Effector memory CD8-positive, alpha-beta T cell (primary cell): Measurements from ENCODE around the gene PHC3.
"Not testable (repeated sequence)": the region's sequence is repeated elsewhere in the genome, so short reads cannot be mapped to it uniquely, and the experiment has no call there.

Experiments used
- ATAC-seq: fragments of 150-1000 bp; cut with Tn5 transposase; replicated peaks from 2 replicates; pipeline ENCODE4 v1.10.0; 2021; ENCODE audit warnings: mild to moderate bottlenecking, moderate library complexity
- DNase-seq, 3 experiments: peaks; one replicate each; pipeline ENCODE4 v3.0.0; 2021
- H3K27ac Mint-ChIP-seq, 2 donors: one replicate each; pipeline ENCODE4 v1.8.0; 2022; ENCODE audit warnings: mild to moderate bottlenecking in 2 of 2, mixed read lengths in 2 of 2, moderate library complexity in 2 of 2
- H3K27me3 Mint-ChIP-seq, 2 donors: one replicate each; pipeline ENCODE4 v1.8.0; 2022; ENCODE audit warnings: mixed read lengths in 2 of 2
- H3K36me3 Mint-ChIP-seq: one replicate; pipeline ENCODE4 v1.8.0; 2022; ENCODE audit warnings: mild to moderate bottlenecking, moderate library complexity, mixed read lengths; ENCODE audit not compliant: insufficient read depth
- H3K4me1 Mint-ChIP-seq, 2 donors: one replicate each; pipeline ENCODE4 v1.8.0; 2022; ENCODE audit warnings: low read depth in 2 of 2, mixed read lengths in 2 of 2
- H3K4me3 Mint-ChIP-seq, 2 donors: one replicate each; pipeline ENCODE4 v1.8.0; 2022; ENCODE audit warnings: mild to moderate bottlenecking in 2 of 2, mixed read lengths in 2 of 2, moderate library complexity in 2 of 2
- H3K9me3 Mint-ChIP-seq, 2 donors: one replicate each; pipeline ENCODE4 v1.8.0; 2022; ENCODE audit warnings: mixed read lengths in 2 of 2
- total RNA-seq, 9 experiments: gene quantifications; one replicate each; lab custom pipeline; 2026; lab: John Stamatoyannopoulos, UW

The PHC3 gene
- total RNA-seq: 79.9 to 373 (median 159) reads per million in 9 experiments

- Mint-ChIP-seq H3K9me3 (no peaks in the 10 kb centered on the region), H3K36me3 (peaks cover 44% of the 10 kb centered on the region), H3K27me3 (no peaks in the 10 kb centered on the region), H3K4me3 (peak within 1 kb of the TSS; percentile 96), H3K27ac (peak within 1 kb of the TSS; percentile 99 to 100), H3K4me1 (peaks cover 28 to 35% of the 10 kb centered on the region in 2 donors)
- ATAC-seq: peak; percentile 75
- DNase-seq: peak; percentile 88 to 89 (median 88)
Observed at GRCh38 chr3:170180908-170181885, at the start of gene PHC3. Gene PHC3, minus strand, starts transcription at chr3:170181733. Its CDS starts 18 bp downstream, at chr3:170181715.

DNA sequence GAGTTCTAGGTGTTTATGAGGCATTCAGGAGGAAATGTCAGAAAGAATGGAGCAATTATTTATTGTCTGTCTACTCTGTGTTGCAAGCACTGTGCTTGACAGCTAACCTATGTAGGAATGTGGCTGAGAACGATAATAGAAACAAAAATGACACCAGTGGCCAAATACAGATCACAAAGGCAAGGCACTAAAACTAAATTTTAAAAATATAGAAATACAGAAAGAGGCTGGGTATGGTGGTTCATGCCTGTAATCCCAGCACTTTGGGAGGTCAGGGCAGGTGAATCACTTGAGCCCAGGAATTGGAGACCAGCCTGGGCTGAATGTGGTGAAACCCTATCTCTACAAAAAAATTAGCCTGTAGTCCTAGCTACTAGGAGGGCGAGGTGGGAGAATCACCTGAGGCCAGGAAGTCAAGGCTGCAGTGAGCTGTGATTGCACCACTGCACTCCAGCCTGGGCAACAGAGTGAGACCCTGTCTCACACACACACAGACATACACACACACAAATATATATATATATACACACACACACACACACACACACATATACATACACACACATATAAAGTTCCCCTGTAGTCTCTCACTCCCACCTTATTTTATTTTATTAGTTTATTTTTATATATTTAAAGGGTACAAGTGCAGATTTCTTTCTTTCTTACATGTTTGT lies 46.7 kb upstream of the PHC3 start:
- Mint-ChIP-seq H3K27me3 (no peaks in the 10 kb centered on the region), H3K4me1 (peaks cover 6 to 31% of the 10 kb centered on the region in 2 donors), H3K4me3 (no peak overlapping the region), H3K9me3 (no peaks in the 10 kb centered on the region), H3K36me3 (peaks cover 6% of the 10 kb centered on the region), H3K27ac (no peak overlapping the region)
- DNase-seq (no peak), ATAC-seq (no peak)

- ATAC-seq (no peak), DNase-seq (no peak)
- H3K4me1 Mint-ChIP-seq: peaks cover 10 to 35% of the 10 kb centered on the region in 2 donors
- H3K9me3 Mint-ChIP-seq: no peaks in the 10 kb centered on the region
- no peak overlapping the region for H3K4me3 Mint-ChIP-seq
- no peaks in the 10 kb centered on the region for H3K27me3 Mint-ChIP-seq
- no peak overlapping the region for H3K27ac Mint-ChIP-seq
- H3K36me3 Mint-ChIP-seq: no peaks in the 10 kb centered on the region
Observed at GRCh38 chr3:170226426-170226960, 45.0 kb upstream of the PHC3 start.

DNA sequence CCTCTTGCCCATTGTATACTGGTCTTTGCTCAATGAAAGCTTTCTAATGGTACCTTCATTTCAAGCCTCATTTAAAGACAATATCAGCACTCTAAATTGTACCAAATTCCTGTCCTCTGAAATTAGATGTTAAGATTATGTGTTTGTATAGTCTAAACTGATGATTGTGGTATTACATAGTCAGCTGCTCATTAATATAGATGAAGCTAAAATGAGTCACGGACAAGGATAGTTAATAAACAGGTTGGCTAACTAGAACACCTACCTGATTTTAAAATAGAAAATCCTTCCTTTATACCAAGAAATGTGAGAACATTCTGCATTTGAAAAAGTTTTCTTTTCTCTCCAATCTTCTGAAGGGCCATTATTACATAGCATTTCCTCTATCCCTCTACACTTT lies 43.6 kb upstream of the PHC3 start:
- no peak for DNase-seq
- H3K4me1 Mint-ChIP-seq: peaks cover 10 to 35% of the 10 kb centered on the region in 2 donors
- H3K36me3 Mint-ChIP-seq: no peaks in the 10 kb centered on the region
- peak overlapping the region in 1 of 2 donors; percentile 9 for H3K4me3 Mint-ChIP-seq
- no peaks in the 10 kb centered on the region for H3K27me3 Mint-ChIP-seq
- ATAC-seq: no peak
- no peaks in the 10 kb centered on the region for H3K9me3 Mint-ChIP-seq
- peak overlapping the region in 1 of 2 donors; percentile 97 for H3K27ac Mint-ChIP-seq

GRCh38 chr3:170222647-170223541 lies 41.4 kb upstream of the PHC3 start:
- Mint-ChIP-seq H3K27ac (peak overlapping the region; percentile 96 to 97), H3K9me3 (no peaks in the 10 kb centered on the region), H3K4me1 (peaks cover 10 to 31% of the 10 kb centered on the region in 2 donors), H3K27me3 (no peaks in the 10 kb centered on the region), H3K36me3 (no peaks in the 10 kb centered on the region), H3K4me3 (peak overlapping the region; percentile 87 to 93)
- DNase-seq (peak in 2 of 3 experiments; percentile 5 to 28), ATAC-seq (peak; percentile 45)

DNA sequence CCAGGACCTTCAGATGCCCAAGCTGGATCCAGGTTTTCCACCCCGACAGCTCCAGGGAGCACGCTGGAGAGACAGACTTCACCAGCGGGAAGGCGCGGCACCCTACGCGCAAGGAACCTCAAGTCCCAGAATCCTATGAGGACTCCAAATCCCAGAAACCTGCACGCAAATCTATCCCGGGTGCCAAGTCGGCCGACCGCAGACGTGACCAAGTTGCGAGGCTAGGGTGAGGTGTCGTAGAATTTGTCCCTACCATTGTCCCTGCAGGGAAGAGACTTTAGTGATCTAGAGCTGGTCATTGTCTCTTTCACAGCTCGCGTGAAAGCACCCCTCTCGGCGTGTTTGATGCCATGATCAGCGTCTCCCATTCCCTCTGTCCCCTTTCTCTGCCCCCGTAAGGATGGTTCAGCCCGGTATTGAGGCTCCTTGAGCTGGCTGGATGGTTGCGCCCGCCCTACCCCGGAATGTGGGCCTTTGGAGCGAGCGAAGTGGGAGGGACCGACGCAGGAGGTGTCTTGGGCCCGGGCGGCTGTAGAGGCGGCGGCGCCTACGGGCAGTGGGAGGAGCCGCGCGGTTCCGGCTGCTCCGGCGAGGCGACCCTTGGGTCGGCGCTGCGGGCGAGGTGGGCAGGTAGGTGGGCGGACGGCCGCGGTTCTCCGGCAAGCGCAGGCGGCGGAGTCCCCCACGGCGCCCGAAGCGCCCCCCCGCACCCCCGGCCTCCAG lies 40.6 kb upstream of the PHC3 start, which contains the start of gene PRKCI:
Gene PRKCI, plus strand, starts transcription at position 501 of the 723 bp plus-strand sequence. CDS start 246 bp downstream, outside the sequence.
- H3K4me3 Mint-ChIP-seq: peak within 1 kb of the TSS; percentile 87 to 93
- no peaks in the 10 kb centered on the region for H3K36me3 Mint-ChIP-seq
- no peaks in the 10 kb centered on the region for H3K9me3 Mint-ChIP-seq
- peaks cover 10 to 24% of the 10 kb centered on the region in 2 donors for H3K4me1 Mint-ChIP-seq
- no peaks in the 10 kb centered on the region for H3K27me3 Mint-ChIP-seq
- ATAC-seq (peak; percentile 90), DNase-seq (peak; percentile 76 to 77 (median 76))
- peak within 1 kb of the TSS; percentile 96 to 97 for H3K27ac Mint-ChIP-seq

DNA sequence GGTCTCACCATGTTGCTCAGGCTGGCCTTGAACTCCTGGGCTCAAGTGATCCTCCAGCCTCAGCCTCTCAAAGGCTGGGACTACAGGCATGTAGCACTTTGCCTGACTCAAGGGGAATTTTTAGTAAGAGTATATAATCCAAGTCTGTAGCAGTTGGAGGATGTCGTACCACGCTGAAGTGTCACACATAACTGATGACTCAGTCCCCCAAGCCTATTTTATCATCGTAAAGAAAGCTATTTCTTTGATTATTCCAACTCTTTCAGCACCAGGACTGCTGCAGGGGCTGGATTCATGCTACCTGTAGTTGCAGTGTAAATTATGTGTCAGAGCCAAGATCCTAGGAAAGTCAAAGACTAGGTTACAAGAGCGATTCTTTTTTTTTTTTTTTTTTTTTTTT lies 39.3 kb upstream of the PHC3 start:
- no peak for ATAC-seq
- H3K27ac Mint-ChIP-seq: no peak overlapping the region

GRCh38 chr3:170219850-170220249 lies 38.3 kb upstream of the PHC3 start:
- Mint-ChIP-seq H3K4me1 (peaks cover 8 to 15% of the 10 kb centered on the region in 2 donors), H3K27ac (no peak overlapping the region), H3K36me3 (no peaks in the 10 kb centered on the region), H3K27me3 (no peaks in the 10 kb centered on the region), H3K9me3 (no peaks in the 10 kb centered on the region), H3K4me3 (no peak overlapping the region)
- DNase-seq (no peak), ATAC-seq (no peak)

More for the DNA sequence above, 39.3 kb upstream of the PHC3 start:
- peaks cover 10 to 19% of the 10 kb centered on the region in 2 donors for H3K4me1 Mint-ChIP-seq
- no peaks in the 10 kb centered on the region for H3K27me3 Mint-ChIP-seq
- no peak for DNase-seq
- no peaks in the 10 kb centered on the region for H3K36me3 Mint-ChIP-seq
- no peaks in the 10 kb centered on the region for H3K9me3 Mint-ChIP-seq
- peak overlapping the region; percentile 42 to 65 for H3K4me3 Mint-ChIP-seq

GRCh38 chr3:170211668-170212067 lies 30.1 kb upstream of the PHC3 start:
- no peak overlapping the region for H3K4me3 Mint-ChIP-seq
- H3K36me3 Mint-ChIP-seq: no peaks in the 10 kb centered on the region
- ATAC-seq (no peak), DNase-seq (no peak)
- no peaks in the 10 kb centered on the region for H3K9me3 Mint-ChIP-seq
- no peak overlapping the region for H3K27ac Mint-ChIP-seq
- H3K27me3 Mint-ChIP-seq: peaks cover 12 to 17% of the 10 kb centered on the region in 2 donors
- no peaks in the 10 kb centered on the region for H3K4me1 Mint-ChIP-seq

- Mint-ChIP-seq H3K27ac (no peak overlapping the region), H3K27me3 (peaks cover 34 to 55% of the 10 kb centered on the region in 2 donors), H3K4me1 (no peaks in the 10 kb centered on the region), H3K4me3 (no peak overlapping the region), H3K9me3 (no peaks in the 10 kb centered on the region), H3K36me3 (peaks cover 3% of the 10 kb centered on the region)
- ATAC-seq: no peak
- DNase-seq: no peak
Observed at GRCh38 chr3:170207717-170208116, 26.2 kb upstream of the PHC3 start.

DNA sequence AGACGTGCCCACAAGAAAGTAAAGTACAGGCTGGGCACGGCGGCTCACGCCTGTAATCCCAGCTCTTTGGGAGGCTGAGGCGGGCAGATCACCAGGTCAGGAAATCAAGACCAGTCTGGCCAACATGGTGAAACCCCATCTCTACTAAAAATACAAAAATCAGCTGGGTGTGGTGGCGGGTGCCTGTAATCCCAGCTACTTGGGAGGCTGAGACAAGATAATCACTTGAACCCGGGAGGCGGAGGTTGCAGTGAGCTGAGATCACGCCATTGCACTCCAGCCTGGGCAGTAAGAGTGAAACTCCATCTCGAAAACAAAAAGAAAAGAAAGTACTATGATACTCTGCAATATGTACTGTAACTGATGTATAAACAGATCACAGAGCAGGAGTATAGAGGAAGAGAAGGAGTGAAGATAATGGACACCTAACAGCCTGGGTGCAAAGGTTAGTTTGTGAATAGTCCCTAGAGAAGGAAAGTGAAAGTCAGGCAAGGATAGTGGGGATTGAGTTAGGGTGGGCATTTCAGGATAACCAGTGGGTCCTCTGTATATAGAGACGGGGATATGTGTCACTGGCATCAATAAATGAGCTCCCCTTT lies 24.7 kb upstream of the PHC3 start:
- not testable (repeated sequence) for DNase-seq, H3K27ac Mint-ChIP-seq, H3K9me3 Mint-ChIP-seq

DNA sequence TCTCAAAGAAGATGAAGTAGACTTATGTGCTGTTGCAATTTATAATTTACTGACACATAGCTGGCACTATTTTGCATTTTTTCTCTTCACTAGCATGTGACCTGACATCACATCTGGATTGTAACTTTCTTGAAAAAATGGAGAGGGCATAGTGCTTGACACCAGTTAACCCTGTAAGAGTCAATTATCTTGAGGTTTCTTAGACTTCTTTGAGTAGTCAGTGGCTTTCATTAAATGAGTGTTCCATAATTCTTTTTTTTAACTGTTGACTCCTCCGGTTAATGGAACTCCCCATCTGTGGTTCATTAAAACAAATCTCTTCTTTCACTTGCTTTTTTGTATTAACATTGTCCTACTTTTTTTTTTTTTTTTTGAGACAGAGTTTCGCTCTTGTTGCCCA lies 23.8 kb upstream of the PHC3 start:
- ATAC-seq: no peak
- no peak for DNase-seq
- peaks cover 3% of the 10 kb centered on the region for H3K36me3 Mint-ChIP-seq
- no peak overlapping the region for H3K4me3 Mint-ChIP-seq
- no peaks in the 10 kb centered on the region for H3K4me1 Mint-ChIP-seq
- no peak overlapping the region for H3K27ac Mint-ChIP-seq
- peaks cover 30 to 55% of the 10 kb centered on the region in 2 donors for H3K27me3 Mint-ChIP-seq
- no peaks in the 10 kb centered on the region for H3K9me3 Mint-ChIP-seq

More for the DNA sequence above, 24.7 kb upstream of the PHC3 start:
- not testable (repeated sequence) for H3K36me3 Mint-ChIP-seq, H3K4me3 Mint-ChIP-seq, ATAC-seq, H3K4me1 Mint-ChIP-seq
- H3K27me3 Mint-ChIP-seq: peaks cover 34 to 55% of the 10 kb centered on the region in 2 donors
